GM12874 (cell line): Measurements from ENCODE around the gene NOD2.

Experiments
- TF ChIP-seq, protein P1 (sequence below): IDR thresholded peaks from 2 replicates; pipeline ENCODE4 v1.5.1; 2011; ENCODE audit warnings: low read depth, mild to moderate bottlenecking, control low read depth, low read length, moderate library complexity; ENCODE audit not compliant: insufficient read depth

Gene NOD2

DNA sequence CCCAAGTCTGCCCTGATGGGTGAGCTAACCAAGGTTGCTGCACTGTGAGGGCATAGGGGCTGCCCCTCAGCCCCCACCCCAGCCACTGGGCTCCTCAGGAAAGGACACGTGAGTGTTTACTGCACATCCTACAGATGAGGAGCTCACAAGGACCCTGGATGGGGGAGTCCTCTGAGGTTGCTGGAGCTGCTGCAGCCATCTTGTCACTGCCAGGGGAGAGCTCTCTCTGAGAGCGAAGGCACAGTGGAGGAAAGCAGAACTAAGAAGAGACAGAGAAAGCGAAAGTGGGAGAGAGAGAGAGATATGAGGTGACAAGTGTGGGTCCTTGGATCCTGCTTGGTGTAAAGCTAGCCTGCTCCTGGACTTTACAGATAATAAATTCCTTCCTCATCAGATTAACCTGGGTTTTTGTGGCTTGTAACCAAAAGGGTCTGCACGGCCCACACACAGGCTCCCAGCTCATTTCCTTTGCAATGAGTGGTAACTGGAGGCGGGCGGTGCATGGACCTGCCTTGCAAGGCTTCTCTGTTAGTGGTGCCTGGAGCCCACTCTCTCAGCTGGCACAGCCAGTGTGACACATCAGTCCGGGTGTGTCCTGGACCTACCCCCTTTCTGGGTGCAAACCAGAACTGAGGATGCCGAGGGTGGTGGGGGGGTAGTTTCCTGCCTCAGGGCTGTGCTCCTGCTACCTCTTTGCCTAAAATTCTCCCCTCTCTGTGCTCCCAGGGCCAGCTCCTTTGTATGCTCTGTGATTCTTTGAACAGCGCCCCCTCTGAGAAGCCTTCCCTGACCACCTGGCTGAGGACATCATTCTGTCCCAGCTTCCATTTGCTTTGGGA is 26.5 kb upstream of the NOD2 start:
- TF ChIP-seq, protein P1, sequence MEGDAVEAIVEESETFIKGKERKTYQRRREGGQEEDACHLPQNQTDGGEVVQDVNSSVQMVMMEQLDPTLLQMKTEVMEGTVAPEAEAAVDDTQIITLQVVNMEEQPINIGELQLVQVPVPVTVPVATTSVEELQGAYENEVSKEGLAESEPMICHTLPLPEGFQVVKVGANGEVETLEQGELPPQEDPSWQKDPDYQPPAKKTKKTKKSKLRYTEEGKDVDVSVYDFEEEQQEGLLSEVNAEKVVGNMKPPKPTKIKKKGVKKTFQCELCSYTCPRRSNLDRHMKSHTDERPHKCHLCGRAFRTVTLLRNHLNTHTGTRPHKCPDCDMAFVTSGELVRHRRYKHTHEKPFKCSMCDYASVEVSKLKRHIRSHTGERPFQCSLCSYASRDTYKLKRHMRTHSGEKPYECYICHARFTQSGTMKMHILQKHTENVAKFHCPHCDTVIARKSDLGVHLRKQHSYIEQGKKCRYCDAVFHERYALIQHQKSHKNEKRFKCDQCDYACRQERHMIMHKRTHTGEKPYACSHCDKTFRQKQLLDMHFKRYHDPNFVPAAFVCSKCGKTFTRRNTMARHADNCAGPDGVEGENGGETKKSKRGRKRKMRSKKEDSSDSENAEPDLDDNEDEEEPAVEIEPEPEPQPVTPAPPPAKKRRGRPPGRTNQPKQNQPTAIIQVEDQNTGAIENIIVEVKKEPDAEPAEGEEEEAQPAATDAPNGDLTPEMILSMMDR, result no peak

DNA sequence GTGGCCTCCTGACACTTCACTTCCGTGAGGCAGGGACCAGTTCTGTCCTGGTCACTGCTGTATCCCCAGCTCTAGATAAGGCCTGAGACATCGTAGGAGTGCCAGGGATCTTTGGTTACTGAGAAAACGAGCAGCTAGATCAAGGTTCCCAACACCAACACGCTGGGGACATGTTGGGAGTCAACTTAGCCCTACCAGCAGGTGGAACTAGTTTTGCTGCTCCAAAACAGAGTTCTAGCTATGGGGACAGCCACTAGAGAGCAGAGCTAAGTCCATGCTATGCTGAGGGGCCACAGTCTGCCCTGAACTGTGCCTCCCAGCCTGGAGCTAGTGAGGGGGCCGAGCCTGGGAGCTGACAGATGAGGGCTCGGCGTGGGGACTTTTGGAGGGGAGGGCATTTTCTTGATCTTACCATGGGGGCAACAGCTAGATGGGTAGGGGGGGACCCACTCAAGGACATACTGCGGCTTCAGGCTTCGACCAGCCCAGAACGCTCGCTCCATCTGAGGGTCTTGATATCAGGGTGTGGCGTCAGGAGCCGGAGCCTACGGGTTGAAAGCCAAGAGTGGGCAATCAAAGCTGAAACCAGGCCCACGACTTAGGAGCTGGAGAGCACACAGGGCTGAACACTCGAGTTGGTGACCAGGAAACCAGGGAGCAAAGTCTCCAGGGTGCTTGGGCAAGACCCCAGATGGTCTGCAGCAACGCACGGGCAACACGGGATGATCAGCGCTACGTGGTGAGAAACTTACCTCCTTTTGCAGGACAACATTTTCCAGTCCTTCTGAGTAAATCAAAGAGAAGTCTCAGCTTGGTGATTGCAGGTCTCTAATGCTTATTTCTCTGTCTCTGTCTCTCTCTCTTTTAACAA is 25.7 kb upstream of the NOD2 start:
- TF ChIP-seq, protein P1, result no peak

DNA sequence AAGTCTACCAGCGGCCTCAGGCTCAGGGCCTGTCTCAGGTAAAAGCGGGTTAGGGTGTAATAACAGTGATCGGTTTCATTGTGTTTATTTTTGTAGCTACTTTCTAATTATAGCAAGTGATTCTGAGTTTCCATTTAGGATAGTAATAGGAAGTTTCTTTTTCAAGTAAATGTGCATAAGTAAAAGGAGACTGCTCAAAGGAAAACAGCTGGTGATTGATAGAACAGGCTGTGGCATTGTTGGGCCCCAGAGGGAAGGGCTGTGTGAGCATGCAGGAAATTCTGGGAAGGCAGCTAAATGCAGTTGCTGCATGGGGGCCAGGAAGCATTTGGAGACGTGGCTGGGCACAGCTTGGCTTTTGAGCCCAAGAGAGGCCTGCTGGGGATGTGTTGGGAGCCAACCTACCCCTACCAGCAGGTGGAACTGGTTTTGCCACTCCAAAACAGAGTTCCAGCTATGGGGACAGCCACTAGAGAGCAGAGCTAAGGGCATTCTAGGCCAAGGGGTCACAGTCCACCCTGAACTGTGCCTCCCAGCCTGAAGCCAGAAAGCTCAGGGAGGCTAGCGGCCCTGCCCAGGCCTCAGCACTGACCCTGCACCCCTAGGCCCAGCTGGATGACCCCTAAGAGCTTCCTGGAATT is 24.9 kb upstream of the NOD2 start:
- TF ChIP-seq, protein P1, result no peak

DNA sequence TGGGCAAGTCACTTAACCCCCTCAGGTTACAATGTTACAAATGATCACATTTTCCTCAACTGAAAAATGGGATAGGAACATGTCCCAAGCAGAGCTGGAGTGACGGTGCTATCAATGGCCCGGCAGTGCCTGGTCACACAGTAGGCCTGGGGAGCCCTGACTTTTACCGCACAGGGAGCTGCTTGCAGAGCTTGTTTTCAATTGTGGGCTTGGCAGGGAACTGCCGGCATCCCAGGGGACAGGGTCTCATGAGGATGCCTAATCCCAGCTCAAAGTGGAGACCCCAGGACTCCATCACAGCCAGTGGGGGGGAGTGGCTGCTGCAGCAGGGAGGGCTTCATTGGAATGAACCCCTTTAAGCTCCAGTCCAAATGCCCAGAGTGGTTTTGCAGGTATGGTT is 23.7 kb upstream of the NOD2 start:
- TF ChIP-seq, protein P1, result no peak

DNA sequence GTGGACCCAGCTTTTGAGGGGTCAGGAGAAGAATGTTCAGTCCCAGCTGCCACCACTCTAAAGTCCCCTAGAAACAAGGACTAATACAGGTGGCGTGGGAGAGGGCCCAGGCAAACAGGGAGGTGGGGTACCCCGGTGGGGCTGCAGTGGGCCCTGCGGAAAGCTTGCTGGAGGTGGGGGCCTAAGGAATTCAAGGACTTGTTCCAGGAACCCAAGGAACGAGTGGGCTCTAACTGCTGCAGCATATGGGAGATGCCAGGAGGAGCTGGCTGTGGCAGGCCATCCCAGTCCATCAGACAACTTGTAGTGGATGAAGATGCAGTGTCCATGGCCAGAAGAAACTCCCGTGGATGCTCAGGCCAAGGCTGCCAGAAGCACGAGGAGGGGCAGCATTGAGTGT is 22.9 kb upstream of the NOD2 start:
- TF ChIP-seq, protein P1, result no peak

DNA sequence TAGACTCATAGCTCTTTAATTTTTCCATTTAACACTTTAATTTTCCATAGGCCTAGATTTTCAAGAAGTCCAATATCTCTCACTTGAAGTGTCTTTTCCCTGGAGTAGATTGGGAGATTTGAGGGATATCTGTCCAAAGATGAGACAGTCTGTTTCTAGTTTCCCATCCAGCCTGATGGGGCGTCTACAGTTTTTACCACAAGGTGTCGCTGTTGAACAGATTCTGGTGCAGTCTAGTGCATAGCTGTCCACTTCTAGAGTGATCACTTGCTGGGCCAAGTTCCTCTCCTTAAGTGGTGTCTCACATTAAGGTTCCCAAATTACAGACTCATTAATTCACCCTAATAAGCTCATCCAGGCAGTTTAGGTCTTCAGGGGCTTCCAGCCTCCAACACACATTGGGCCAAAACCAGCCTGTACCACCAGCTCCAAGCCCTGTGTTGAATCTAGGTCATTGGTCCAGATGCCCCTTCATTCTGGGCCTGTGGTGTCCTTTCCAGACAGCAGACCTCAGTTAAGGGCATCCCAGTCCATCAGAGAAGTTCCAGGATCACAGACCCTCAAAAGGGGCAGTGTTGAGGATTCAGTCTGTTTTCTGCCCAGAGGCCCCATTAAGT is 21.7 kb upstream of the NOD2 start:
- TF ChIP-seq, protein P1, result peak; percentile 65
